ENCODE measurements around the gene GABBR1. TPM values are rescaled to one million over a fixed set of nuclear protein-coding genes. Genes with fewer than 3 reads are reported as not detected.
A peak's percentile ranks its signal among the peaks of the same experiment; 100 is the strongest.

The GABBR1 gene
- total RNA-seq, 4 donors from 2014 or later: 18.5 to 41.8 (median 21.9) TPM

DNA sequence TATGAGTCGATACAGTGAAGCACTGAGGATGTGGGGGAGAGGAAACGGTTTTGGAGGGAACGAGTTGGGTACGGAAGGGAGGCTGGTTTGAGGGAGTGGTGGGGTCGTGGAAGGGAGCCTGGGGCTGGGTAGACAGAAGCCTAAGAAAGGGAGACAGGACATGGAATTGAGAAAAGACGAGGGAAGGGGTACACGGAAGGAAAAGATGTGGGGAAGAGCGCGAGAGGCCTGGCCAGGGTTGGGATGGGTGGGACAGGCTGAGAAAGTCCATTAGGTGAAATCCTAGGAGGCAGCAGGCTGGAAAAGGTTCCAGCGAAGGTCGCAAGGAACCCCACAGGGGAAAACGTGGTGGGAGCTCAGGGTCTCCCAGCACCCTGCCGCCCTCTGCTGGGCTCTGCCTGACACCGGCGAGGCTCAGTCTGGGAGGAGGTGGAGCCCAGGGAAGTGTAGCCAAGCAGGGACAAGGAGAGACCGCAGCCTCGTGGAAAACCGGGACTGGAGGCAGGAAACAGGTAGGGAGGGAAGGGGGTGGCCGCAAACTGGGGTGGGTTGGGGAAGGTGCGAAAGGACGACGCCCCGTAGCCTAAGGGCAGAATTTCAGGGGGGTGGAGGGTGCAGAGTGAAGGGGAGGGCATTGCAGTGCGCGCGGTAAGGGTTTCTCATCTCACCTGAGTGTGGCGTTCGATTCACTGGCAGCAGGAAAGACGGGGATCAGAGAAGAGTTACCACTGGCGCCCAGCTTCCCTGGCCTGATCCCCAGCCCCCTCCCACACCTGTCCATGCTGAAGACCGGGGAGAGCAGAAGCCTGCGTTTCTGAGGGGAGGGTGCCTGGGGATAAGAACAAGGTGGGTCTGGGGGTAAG, 4.3 kb downstream of the GABBR1 start:
- TF ChIP-seq, protein P1, sequence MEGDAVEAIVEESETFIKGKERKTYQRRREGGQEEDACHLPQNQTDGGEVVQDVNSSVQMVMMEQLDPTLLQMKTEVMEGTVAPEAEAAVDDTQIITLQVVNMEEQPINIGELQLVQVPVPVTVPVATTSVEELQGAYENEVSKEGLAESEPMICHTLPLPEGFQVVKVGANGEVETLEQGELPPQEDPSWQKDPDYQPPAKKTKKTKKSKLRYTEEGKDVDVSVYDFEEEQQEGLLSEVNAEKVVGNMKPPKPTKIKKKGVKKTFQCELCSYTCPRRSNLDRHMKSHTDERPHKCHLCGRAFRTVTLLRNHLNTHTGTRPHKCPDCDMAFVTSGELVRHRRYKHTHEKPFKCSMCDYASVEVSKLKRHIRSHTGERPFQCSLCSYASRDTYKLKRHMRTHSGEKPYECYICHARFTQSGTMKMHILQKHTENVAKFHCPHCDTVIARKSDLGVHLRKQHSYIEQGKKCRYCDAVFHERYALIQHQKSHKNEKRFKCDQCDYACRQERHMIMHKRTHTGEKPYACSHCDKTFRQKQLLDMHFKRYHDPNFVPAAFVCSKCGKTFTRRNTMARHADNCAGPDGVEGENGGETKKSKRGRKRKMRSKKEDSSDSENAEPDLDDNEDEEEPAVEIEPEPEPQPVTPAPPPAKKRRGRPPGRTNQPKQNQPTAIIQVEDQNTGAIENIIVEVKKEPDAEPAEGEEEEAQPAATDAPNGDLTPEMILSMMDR (IDR thresholded peaks at IDR 0.05): peak in 1 of 3 donors; percentile 17
- DNase-seq (ENCODE audit: low spot score) (peak; percentile 45), ATAC-seq (ENCODE audit: low FRiP score) (peak; percentile 76)

DNA sequence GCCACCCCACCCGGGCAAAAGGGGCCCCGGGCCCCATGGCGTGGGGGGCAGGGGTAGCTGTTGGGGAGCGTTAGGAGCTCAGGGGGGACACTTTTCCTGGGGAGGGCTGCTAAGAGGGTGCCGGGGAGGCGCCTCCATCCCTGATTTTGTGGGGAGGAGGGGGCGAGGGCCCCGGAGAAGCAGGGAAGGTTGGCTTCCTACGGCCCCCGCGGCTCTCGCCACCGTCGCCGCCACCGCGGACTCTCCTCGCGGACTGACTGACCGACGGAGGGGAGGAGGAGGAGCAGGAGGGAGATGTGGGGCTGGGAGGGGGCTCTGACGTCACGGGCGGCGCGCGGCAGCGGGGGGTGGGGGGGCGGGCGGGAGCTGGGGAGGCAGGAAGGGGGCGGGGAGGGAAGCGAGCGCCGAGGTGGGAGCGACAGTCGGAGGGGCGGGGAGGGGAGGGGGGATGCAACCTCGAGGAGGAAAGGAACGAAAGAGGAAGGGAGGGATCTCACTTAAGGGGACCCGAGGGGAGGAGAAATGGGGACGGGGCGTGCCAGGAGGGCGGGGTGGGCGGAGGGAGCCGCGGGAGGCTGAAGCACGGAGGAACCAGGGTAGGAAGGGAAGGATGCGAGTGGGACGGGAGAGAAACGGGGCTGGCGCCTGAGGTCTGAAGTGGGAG, 5.1 kb downstream of the GABBR1 start:
- peak; percentile 43 for ATAC-seq (ENCODE audit: low FRiP score)
- TF ChIP-seq, protein P1 (IDR thresholded peaks at IDR 0.05): no peak
- DNase-seq (ENCODE audit: low spot score): peak; percentile 37

DNA sequence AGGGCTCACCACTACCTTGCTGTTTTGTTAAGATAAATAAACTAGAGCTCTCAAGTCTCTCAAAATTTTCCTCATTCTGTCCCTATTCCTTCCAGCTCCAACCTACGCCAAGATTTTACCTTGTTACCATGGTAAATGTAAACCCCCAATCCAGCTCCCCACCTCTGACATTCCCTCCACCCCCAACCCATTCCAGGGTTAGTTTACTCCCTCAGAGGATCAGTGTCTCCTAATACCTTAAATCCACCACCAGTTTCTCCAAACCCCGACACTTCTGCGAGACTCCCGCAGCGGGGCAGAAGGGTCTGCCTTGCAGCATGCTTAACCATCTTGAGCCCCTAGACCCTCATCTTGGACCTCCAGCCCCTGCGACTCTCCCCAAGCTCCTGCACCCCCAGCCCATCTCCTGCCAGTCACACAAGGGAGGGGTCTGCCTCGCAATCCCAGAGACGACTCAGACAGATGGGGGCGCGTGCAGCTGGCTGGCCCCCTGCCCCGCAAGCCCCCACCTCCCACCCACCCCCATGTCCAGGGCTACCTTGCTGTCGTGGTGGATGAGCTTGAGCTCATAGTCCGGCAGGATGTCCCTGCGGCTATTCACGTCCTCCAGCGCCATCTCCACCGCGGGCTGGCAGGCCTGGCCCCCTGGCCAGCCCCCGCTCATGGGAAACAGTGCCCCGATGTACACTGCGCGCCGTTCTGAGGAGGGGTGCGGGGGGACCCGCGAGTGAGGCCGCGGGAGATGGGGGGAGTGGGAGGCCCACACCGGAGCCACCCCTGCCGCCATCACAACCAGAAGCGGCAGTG, 5.8 kb downstream of the GABBR1 start:
- no peak for DNase-seq (ENCODE audit: low spot score)
- ATAC-seq (ENCODE audit: low FRiP score): no peak
- TF ChIP-seq, protein P1 (IDR thresholded peaks at IDR 0.05): no peak

DNA sequence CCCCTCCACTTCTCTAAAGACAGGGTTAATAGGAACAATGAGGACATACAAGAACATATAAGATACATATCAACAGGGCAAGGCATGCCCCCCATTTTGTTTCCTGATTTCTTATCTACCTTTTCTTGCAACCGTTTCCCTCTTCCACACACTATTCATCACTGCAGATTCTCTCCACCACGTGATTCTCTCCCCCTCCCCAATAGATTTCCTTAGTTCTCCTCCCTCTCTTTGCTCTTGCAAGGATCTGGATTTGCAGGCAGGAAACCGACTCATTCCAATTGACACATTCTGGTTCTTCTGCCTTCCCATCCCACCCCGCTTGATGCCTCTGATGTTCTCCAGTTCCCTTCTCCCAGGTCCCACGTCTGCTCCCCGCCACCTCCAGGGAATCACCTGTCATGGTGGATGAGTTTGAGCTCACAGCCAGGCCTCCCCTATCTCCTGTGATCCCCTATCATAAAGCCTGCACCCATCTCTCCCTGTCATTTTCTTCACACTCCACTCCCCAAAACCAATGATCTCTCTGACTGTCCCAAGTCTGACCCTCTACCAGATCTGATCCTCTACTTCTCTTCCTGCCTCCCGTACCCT, 7.5 kb downstream of the GABBR1 start:
- TF ChIP-seq, protein P1 (IDR thresholded peaks at IDR 0.05): no peak
- ATAC-seq (ENCODE audit: low FRiP score) (no peak), DNase-seq (ENCODE audit: low spot score) (no peak)

DNA sequence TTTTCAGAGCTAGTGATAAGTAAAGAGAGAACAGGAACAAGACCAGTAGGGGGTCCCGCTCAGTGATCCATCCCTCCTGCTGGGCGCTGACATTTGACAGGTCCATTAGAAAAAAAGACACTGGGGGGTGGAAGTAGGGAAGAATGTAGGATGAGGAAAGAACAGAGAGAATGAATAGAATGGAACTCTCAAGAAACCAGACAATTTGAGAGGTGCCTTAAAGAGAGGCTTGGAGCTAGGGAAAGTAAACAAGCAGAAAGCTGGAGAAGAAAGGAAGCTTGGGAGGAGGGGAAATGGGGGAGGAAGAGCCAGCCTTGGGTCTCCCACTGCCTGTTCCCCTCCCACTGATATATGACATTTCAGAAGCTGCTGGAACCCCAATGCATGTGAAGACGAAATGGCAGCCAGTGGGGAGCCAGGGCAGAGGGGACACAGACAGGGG, 8.4 kb downstream of the GABBR1 start:
- no peak for DNase-seq (ENCODE audit: low spot score)
- ATAC-seq (ENCODE audit: low FRiP score): no peak
- TF ChIP-seq, protein P1 (IDR thresholded peaks at IDR 0.05): no peak

DNA sequence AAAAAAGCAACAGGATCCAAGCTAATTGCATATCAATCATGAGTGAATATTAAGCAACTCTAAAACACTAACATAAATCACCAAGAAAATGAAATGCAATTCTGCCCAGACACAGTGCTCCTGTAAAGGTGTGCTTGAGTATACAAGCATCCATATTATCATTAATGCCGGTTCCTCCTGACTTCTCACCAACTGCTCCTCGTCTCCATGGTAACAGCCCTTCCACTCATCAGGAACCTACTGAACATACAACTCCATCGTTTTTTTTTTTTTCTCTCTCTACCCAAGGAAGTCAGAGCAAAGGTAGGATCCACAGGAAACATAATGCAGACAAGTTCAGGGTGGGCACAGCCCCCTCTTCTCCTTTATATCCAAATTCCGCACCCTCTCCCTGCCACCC, 12.4 kb downstream of the GABBR1 start:
- TF ChIP-seq, protein P1 (IDR thresholded peaks at IDR 0.05): no peak
- ATAC-seq (ENCODE audit: low FRiP score) (no peak), DNase-seq (ENCODE audit: low spot score) (no peak)

Data from omental fat pad (tissue), 4 donors.